GM15510 (cell line): Measurements from ENCODE around the gene OR2L3.

Experiments used
- POLR2A ChIP-seq: IDR thresholded peaks from 3 replicates; pipeline ENCODE4 v1.6.1; 2011; ENCODE audit warnings: borderline replicate concordance; ENCODE audit not compliant: insufficient read length; ENCODE audit errors: extremely low read depth

Gene OR2L3

GRCh38 chr1:248102847-248103246, 56.2 kb downstream of the OR2L3 start:
- TF ChIP-seq POLR2A: no peak

- TF ChIP-seq POLR2A: no peak
Measured at GRCh38 chr1:248111157-248111556, 64.5 kb downstream of the OR2L3 start.
